OCI-LY3 (cell line): Measurements from ENCODE around the gene PGAM2.
A peak's percentile ranks its signal among the peaks of the same experiment; 100 is the strongest.

Source experiments
- H2AFZ ChIP-seq: fragments of 200-600, 300-600 bp; shearing (Covaris generic); 2 replicates; pipeline ENCODE4 v1.6.0; 2014; ENCODE audit warnings: antibody characterized with exemption, low read depth, low read length
- H3K27ac ChIP-seq: fragments of 200-600, 300-600 bp; sonication (generic); 2 replicates; pipeline ENCODE4 v1.5.1; 2014; ENCODE audit warnings: mild to moderate bottlenecking, low read length, moderate library complexity, mixed read lengths
- H3K27me3 ChIP-seq: fragments of 200-600, 300-600 bp; sonication (generic); 2 replicates; pipeline ENCODE4 v1.6.1; 2014; ENCODE audit warnings: low read depth, low read length, mixed read lengths
- H3K36me3 ChIP-seq: fragments of 200-600, 300-600 bp; sonication (generic); replicated peaks from 2 replicates; pipeline ENCODE3; 2014; ENCODE audit warnings: low read depth, low read length, mixed read lengths
- H3K4me1 ChIP-seq: fragments of 300-600, 200-600 bp; sonication (generic); 2 replicates; pipeline ENCODE4 v1.6.1; 2014; ENCODE audit warnings: low read length, mixed read lengths
- H3K4me2 ChIP-seq: fragments of 200-600, 300-600 bp; sonication (generic); 2 replicates; pipeline ENCODE4 v1.6.1; 2014; ENCODE audit warnings: low read length, mixed read lengths
- H3K4me3 ChIP-seq: fragments of 300-600, 200-600 bp; sonication (generic); 2 replicates; pipeline ENCODE4 v1.5.1; 2014; ENCODE audit warnings: antibody characterized with exemption, mild to moderate bottlenecking, low read length, moderate library complexity
- H3K79me2 ChIP-seq: fragments of 300-600, 200-600 bp; shearing (Covaris generic); 2 replicates; pipeline ENCODE4 v1.6.1; 2014; ENCODE audit warnings: mild to moderate bottlenecking, low read length, mixed read lengths
- H3K9ac ChIP-seq: fragments of 300-600, 200-600 bp; shearing (Covaris generic); 2 replicates; pipeline ENCODE4 v1.6.0; 2014; ENCODE audit warnings: mild to moderate bottlenecking, low read length, moderate library complexity
- H3K9me3 ChIP-seq: fragments of 200-600, 300-600 bp; shearing (Covaris generic); 2 replicates; pipeline ENCODE4 v1.6.1; 2014; ENCODE audit warnings: low read length, mixed read lengths; ENCODE audit not compliant: insufficient read depth
- H4K20me1 ChIP-seq: fragments of 200-600, 300-600 bp; sonication (generic); 2 replicates; pipeline ENCODE4 v1.6.1; 2016; ENCODE audit warnings: low read length, mixed read lengths; ENCODE audit not compliant: insufficient read depth
- CTCF ChIP-seq: fragments of 200-600, 300-600 bp; sonication (generic); IDR thresholded peaks from 2 replicates; pipeline ENCODE4 v1.5.1; 2014; ENCODE audit warnings: antibody characterized with exemption, low read length, low read depth
- EZH2phosphoT487 ChIP-seq: fragments of 200-600 bp; shearing (Covaris generic); IDR thresholded peaks from 2 replicates; pipeline ENCODE4 v1.6.1; 2018; ENCODE audit warnings: antibody characterized with exemption, mixed run types, low read depth

PGAM2 gene

DNA sequence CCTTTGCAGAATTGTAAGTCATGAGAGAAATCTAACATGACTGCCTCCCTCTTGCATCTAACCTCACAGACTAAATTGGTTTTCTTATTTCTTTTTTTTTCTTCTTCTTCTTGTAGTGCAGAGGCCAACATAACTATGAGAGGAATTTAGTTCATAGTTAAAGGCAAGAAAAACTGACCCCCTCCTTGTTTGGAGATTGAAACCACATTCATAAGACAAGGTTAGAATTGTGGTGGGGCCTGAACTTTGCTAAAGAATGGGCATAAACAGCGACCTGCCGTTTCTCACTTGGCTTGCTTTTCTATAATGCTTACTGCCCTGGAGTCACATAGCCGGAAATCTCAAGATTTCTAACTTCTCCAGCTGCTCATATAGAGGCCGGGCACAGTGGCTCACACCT, 19.3 kb upstream of the PGAM2 start:
- H3K36me3 ChIP-seq = peaks cover 15% of the 10 kb centered on the region
- H4K20me1 ChIP-seq = no peaks in the 10 kb centered on the region
- peaks cover 20% of the 10 kb centered on the region for H3K79me2 ChIP-seq
- TF ChIP-seq CTCF = no peak
- no peak for TF ChIP-seq EZH2phosphoT487
- no peaks in the 10 kb centered on the region for H3K27me3 ChIP-seq
- H3K27ac ChIP-seq = no peak overlapping the region
- H3K4me2 ChIP-seq = no peak overlapping the region
- H3K4me3 ChIP-seq = no peak overlapping the region
- H3K9me3 ChIP-seq = no peaks in the 10 kb centered on the region
- H3K4me1 ChIP-seq = peaks cover 13% of the 10 kb centered on the region
- no peak overlapping the region for H2AFZ ChIP-seq
- H3K9ac ChIP-seq = no peak overlapping the region

GRCh38 chr7:44083796-44084195, 18.4 kb upstream of the PGAM2 start:
- H3K27ac ChIP-seq = no peak overlapping the region
- H3K9ac ChIP-seq = no peak overlapping the region
- H3K4me2 ChIP-seq = no peak overlapping the region
- H3K79me2 ChIP-seq = peaks cover 20% of the 10 kb centered on the region
- H3K36me3 ChIP-seq = peaks cover 22% of the 10 kb centered on the region
- peaks cover 13% of the 10 kb centered on the region for H3K4me1 ChIP-seq
- TF ChIP-seq EZH2phosphoT487 = no peak
- H3K27me3 ChIP-seq = no peaks in the 10 kb centered on the region
- no peaks in the 10 kb centered on the region for H4K20me1 ChIP-seq
- no peak overlapping the region for H3K4me3 ChIP-seq
- no peak overlapping the region for H2AFZ ChIP-seq
- no peaks in the 10 kb centered on the region for H3K9me3 ChIP-seq

DNA sequence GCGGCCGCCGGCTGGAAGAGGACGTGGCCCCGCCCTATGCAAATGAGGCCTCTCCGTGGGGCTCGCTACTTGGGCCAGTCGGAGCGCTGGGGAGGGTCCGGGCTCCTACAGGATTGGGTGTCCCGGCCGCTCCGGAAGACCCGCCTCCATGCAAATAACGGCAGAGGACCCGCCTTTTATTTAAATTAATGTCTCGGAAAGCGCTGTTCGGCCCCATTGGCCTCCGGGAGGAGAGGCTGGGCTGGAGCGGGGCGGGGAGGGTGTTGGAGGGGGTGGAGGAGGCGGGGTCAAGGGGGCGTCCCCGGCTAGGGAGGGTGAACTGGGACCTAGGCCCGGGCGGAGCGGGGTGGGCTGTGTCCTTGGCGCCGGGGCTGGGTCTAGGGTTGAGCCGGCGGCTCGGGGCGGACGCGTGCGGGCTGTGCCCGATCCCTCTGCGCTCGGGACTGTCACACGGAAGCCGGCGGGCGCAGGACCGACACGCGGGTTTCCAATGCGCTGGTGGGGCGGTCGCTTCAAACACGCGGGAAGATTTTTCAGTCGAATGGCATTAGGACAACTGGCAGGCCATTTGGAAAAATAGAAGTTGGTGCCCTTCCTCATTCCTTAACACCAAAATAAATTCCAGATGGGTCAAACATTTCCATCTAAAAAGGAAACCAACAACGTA, 17.3 kb upstream of the PGAM2 start:
- Histone ChIP-seq H4K20me1 (no peaks in the 10 kb centered on the region), H3K36me3 (peaks cover 34% of the 10 kb centered on the region), H3K4me1 (peaks cover 13% of the 10 kb centered on the region), H3K4me3 (peak overlapping the region; percentile 76), H3K79me2 (peaks cover 20% of the 10 kb centered on the region), H2AFZ (peak overlapping the region; percentile 49), H3K4me2 (peak overlapping the region; percentile 69), H3K9me3 (no peaks in the 10 kb centered on the region), H3K9ac (peak overlapping the region; percentile 66), H3K27ac (no peak overlapping the region), H3K27me3 (no peaks in the 10 kb centered on the region)
- TF ChIP-seq CTCF (no peak), EZH2phosphoT487 (no peak)

GRCh38 chr7:44081266-44081748, 15.9 kb upstream of the PGAM2 start:
- H3K4me3 ChIP-seq = peak overlapping the region; percentile 99
- peaks cover 13% of the 10 kb centered on the region for H3K4me1 ChIP-seq
- H2AFZ ChIP-seq = no peak overlapping the region

More at GRCh38 chr7:44081266-44081748, 15.9 kb upstream of the PGAM2 start:
- Histone ChIP-seq H3K79me2 (peaks cover 20% of the 10 kb centered on the region), H3K36me3 (peaks cover 43% of the 10 kb centered on the region), H4K20me1 (no peaks in the 10 kb centered on the region), H3K9ac (peak overlapping the region; percentile 97), H3K4me2 (peak overlapping the region; percentile 90), H3K27me3 (no peaks in the 10 kb centered on the region), H3K9me3 (no peaks in the 10 kb centered on the region), H3K27ac (peak overlapping the region; percentile 86)
- no peak for TF ChIP-seq EZH2phosphoT487
- no peak for TF ChIP-seq CTCF
